G401 (cell line): Measurements from ENCODE around the gene FAM237B. TPM values are rescaled to one million over a fixed set of nuclear protein-coding genes. Genes with fewer than 3 reads are reported as not detected.

Experiments
- DNase-seq: peaks from one replicate; pipeline ENCODE4 v3.0.0-alpha.2; 2015; ENCODE audit warnings: low spot score
- in situ Hi-C: cut with HindIII; loops from 2 replicates; pipeline ENCODE4 v1.10.0; 2016; ENCODE audit warnings: low sequenced_read_pairs, mixed read lengths
- total RNA-seq: library from RNA; depleted of rRNA; stranded (reverse); fragments of >200 nt; shearing (Covaris generic); gene quantifications from 2 replicates; pipeline ENCODE4 v1.2.3, GENCODE V29; 2014; rRNA removed

The FAM237B gene
- total RNA-seq, 1 experiment from 2014 or later, result not detected

DNA sequence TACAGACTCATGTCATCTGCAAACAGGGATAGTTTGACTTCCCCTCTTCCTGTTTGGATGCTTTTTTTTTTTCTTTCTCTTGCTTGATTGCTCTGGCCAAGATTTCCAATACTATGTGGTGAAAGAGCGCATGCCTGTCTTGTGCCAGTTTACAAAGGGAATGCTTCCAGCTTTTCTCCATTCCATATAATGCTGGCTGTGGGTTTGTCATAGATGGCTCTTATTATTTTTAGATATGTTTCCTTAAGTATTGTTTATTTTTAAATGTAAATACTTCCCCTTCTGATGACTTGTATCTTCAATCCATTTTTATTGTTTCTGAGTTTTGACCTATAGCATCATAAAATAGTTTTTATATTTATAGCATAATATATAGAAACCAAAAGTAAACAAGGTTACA lies 17.9 kb downstream of the FAM237B start:
- in situ Hi-C loops, result no loop called here
- no peak for DNase-seq

GRCh38 chr7:90298145-90299038 lies 22.7 kb downstream of the FAM237B start:
- in situ Hi-C loops, result no loop called here
- DNase-seq, result peak; percentile 38

DNA sequence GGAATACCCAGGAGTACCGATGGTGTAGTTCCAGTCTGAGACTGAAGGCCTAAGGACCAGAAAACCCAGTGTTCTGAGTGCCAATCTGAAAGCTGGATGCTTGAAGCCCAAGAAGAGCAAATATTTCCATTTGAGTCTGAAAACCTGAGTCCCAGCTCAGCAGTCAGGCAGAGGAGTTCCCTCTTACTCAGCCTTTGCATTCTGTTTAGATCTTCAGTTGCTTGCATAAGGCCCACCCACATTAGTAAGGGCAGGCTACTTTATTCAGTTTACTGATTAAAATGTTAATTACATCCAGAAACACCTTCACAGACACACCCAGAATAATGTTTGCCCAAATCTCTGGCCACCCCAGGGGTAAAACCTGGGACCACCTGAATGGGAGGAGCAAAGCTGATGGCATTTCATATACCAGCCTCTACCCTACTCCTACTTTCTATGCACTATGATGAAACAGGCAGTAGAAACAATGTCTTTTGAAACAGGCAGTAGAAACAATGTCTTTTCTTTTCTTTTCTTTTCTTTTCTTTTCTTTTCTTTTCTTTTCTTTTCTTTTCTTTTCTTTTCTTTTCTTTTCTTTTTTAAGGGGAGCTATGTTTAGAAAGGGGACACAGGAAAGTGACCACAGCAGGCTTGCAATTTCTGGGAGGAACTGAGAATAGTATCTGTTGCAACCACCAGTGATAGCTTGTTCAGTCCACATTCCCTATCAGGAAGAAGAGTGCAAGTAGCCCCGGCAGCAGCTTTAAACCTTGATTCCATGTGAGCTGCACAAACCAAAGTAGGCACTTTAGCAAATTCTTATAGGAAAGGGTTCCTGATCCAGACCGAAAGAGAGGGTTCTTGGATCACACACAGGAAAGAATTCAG lies 30.6 kb downstream of the FAM237B start:
- no peak for DNase-seq
- in situ Hi-C loops, result no loop called here

- in situ Hi-C loops, result no loop called here
- no peak for DNase-seq
Measured at GRCh38 chr7:90288154-90288553, 33.0 kb downstream of the FAM237B start.

- no peak for DNase-seq
- in situ Hi-C loops, result no loop called here
Measured at GRCh38 chr7:90276033-90276728, 44.9 kb downstream of the FAM237B start.

GRCh38 chr7:90274161-90274560 lies 46.9 kb downstream of the FAM237B start:
- in situ Hi-C loops, result no loop called here
- no peak for DNase-seq

- in situ Hi-C loops, result no loop called here
- DNase-seq, result no peak
Measured at GRCh38 chr7:90272242-90272641, 48.9 kb downstream of the FAM237B start.

GRCh38 chr7:90271753-90272152 lies 49.4 kb downstream of the FAM237B start:
- DNase-seq, result no peak
- in situ Hi-C loops, result no loop called here

GRCh38 chr7:90270431-90271178 lies 50.5 kb downstream of the FAM237B start:
- in situ Hi-C loops, result no loop called here
- no peak for DNase-seq

DNA sequence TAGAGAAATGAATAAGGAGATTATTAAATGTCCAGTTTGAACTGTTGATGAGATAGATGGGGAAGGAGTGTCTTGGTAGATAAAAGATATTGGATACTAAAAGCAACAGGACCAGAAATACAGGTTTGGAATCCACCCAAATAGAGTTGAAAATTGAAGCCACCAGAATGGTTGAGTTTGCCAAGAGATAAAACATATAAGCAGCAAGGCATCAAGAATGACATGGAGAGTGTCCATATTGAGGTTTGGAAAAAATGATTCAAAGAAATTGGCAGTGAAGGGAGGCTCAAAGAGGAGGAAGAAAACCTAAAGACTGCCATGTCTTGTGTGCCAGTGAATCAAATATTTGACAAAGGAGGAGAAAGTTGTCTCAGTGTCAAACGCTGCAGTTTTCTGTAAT lies 51.9 kb downstream of the FAM237B start:
- no peak for DNase-seq
- in situ Hi-C loops, result no loop called here

GRCh38 chr7:90267263-90267858 lies 53.7 kb downstream of the FAM237B start:
- DNase-seq, result no peak
- in situ Hi-C loops, result no loop called here

- in situ Hi-C loops, result no loop called here
Measured at GRCh38 chr7:90266808-90267207, 54.3 kb downstream of the FAM237B start.

More at GRCh38 chr7:90266808-90267207, 54.3 kb downstream of the FAM237B start:
- no peak for DNase-seq

Other genes with a start within 250 kb of the FAM237B start
- not detected in 2 replicates for gene STEAP1, start 166.8 kb downstream of the FAM237B start, total RNA-seq
- gene STEAP2, start 109.6 kb downstream of the FAM237B start, total RNA-seq, result 0.10 and 0.80 TPM in 2 replicates
- 1.4 and 3.3 TPM in 2 replicates for gene CFAP69, start 76.1 kb downstream of the FAM237B start, total RNA-seq
- 9.0 and 15.0 TPM in 2 replicates for gene GTPBP10, start 25.4 kb upstream of the FAM237B start, total RNA-seq
- 20.1 and 22.8 TPM in 2 replicates for gene CLDN12, start 82.2 kb upstream of the FAM237B start, total RNA-seq
- not detected in 2 replicates for gene PTTG1IP2, start 148.3 kb upstream of the FAM237B start, total RNA-seq